GM18858 (cell line): ENCODE data around the gene DPEP3.
"Not testable (repeated sequence)": the region's sequence is repeated elsewhere in the genome, so short reads cannot be mapped to it uniquely, and the experiment has no call there.

Experiments
- ATAC-seq: cut with Tn5 transposase; IDR thresholded peaks from one replicate; pipeline ENCODE4 v1.9.1; 2021; ENCODE audit not compliant: unreplicated experiment

DPEP3 gene, protein sequence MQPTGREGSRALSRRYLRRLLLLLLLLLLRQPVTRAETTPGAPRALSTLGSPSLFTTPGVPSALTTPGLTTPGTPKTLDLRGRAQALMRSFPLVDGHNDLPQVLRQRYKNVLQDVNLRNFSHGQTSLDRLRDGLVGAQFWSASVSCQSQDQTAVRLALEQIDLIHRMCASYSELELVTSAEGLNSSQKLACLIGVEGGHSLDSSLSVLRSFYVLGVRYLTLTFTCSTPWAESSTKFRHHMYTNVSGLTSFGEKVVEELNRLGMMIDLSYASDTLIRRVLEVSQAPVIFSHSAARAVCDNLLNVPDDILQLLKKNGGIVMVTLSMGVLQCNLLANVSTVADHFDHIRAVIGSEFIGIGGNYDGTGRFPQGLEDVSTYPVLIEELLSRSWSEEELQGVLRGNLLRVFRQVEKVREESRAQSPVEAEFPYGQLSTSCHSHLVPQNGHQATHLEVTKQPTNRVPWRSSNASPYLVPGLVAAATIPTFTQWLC

DNA sequence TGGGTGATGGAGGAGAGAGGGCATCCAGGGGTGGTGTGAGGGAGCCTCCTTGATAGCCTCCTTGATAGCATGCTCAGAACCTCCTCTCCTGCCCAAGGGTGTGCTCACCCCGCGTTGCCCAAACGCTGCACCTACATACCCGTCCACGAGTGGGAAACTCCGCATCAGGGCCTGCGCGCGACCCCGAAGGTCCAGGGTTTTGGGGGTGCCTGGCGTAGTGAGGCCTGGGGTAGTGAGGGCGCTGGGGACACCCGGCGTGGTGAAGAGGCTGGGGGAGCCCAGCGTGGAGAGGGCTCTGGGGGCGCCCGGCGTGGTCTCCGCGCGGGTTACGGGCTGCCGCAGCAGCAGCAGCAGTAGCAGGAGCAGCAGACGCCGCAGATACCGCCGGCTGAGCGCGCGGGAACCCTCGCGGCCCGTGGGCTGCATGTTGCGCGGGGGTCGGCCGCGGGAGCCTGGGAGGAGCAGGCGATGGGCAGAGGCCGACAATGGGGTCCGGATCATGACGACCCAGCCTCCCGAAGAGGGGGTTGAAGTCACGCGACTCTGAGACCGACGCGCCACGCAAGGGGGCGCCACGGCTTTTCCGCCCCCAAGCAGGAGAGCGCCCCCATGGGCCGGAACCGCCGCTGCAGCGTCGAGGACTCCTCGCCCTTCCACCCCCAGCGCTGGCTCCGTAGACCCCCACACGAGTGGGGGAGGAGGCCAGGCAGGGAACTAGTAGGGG, at the start of gene DPEP3:
DPEP3 (minus strand) TSS at position 545 of the 724 bp plus-strand sequence; CDS start at position 426, 119 bp downstream.
- ATAC-seq: no peak

- ATAC-seq: no peak
Observed at GRCh38 chr16:68028996-68029395, 48.7 kb upstream of the DPEP3 start.

- peak; percentile 41 for ATAC-seq
Observed at GRCh38 chr16:68022728-68023537, 42.6 kb upstream of the DPEP3 start, which contains the start of the genes DDX28 and DUS2. DDX28 (minus strand) TSS chr16:68023232; CDS start chr16:68023202, 30 bp downstream. DUS2 (plus strand) TSS chr16:68023284; CDS start chr16:68038024, 14,740 bp downstream.

DNA sequence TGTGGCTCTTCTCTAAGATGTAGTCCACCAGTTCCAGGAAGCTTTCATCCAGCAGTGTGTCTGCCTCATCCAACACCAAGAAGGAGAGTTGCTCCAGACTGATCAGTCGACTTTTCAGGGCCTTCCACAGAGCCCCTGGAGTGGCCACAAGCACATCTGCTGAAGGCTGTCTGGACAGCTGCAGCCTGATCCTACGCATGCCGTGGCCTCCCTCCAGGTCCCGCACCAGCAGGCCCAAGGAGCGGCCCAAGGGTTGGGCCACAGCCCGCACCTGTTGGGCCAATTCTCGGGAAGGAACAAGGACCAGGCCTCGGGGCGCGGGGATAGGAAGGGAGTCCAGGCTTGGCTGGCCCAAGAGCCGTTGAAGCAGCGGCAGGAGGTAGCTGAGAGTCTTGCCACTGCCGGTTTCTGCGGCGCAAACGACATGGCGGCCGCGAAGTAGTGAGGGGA, 42.0 kb upstream of the DPEP3 start:
- no peak for ATAC-seq

- no peak for ATAC-seq
Observed at GRCh38 chr16:68021490-68021889, 41.2 kb upstream of the DPEP3 start.

DNA sequence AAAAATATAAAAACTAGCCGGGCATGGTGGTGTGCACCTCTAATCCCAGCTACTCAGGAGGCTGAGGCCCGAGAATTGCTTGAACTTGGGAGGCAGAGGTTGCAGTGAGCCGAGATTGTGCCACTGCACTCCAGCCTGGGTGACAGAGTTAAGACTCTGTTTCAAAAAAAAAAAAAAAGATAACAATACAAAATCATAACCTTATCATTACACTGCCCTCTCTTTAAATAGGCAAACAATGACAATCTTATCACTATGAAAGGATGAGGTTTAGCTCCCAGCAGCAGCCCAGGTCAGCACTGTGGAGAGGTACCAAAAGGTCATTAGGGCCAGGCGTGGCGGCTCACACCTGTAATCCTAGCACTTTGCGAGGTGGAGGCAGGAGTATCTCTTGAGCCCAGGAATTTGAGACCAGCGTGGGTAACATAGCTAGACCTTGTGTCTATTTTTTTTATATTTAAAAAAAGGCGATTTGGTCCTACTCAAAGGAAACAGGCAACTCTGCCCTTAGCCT, 38.9 kb upstream of the DPEP3 start:
- ATAC-seq: no peak

DNA sequence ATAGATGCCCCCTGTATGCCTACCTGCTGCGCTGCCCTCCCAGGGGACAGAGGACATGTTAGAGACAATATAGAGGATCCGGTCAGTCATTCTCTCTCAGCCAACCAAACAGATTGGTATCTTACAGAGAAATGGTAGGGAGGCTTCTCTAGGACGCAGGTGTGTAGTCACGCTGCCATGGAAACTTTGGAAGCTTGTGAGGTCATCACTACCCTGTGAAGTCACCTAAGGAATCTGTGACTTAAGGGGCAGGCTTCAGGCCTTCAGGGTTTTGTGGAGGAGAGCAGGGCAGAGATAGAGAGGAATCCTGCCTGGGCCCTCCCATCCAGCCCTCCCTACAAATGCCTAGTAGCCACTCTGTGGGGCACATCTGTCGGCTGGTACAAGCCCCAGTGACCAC, 35.4 kb upstream of the DPEP3 start, which contains the start of gene DPEP2NB:
DPEP2NB (minus strand) TSS at position 231 of the 400 bp plus-strand sequence; CDS start at position 90, 141 bp downstream.
- no peak for ATAC-seq

- no peak for ATAC-seq
Observed at GRCh38 chr16:68013440-68013839, 33.1 kb upstream of the DPEP3 start.

DNA sequence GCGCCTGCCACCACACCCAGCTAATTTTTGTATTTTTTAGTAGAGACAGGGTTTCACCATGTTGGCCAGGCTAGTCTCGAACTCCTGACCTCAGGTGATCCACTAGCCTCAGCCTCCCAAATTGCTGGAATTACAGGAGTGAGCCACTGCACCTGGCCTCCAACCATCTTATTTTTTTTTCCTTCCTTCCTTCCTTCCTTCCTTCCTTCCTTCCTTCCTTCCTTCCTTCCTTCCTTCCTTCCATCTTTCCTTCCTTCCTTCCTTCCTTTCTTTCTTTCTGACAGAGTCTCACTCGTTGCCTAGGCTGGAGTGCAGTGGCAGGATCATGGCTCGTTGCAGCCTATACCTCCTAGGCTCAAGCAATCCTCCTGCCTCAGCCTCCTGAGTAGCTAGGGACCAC, 29.6 kb upstream of the DPEP3 start:
- not testable (repeated sequence) for ATAC-seq

- no peak for ATAC-seq
Observed at GRCh38 chr16:68009157-68009735, 28.9 kb upstream of the DPEP3 start.

- ATAC-seq: no peak
Observed at GRCh38 chr16:68005786-68006286, 25.5 kb upstream of the DPEP3 start.

DNA sequence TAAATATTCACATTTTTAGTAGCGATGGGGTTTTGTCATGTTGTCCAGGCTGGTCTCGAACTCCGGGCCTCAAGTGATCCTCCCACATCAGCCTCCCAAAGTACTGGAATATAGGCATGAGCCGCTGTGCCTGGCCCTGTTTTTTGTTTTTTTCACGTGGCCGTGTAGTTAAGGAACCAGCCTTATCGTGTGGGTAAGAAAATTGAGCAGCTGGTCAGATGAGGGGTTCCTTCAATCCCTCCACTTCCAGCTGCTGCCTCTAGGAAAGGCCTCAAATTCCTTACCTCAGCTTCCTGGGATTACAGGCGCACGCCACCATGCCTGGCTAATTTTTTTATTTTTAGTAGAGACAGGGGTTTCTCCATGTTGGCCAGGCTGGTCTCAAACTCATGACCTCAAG, 24.9 kb upstream of the DPEP3 start:
- ATAC-seq: no peak

GRCh38 chr16:68003031-68003430, 22.7 kb upstream of the DPEP3 start:
- no peak for ATAC-seq

DNA sequence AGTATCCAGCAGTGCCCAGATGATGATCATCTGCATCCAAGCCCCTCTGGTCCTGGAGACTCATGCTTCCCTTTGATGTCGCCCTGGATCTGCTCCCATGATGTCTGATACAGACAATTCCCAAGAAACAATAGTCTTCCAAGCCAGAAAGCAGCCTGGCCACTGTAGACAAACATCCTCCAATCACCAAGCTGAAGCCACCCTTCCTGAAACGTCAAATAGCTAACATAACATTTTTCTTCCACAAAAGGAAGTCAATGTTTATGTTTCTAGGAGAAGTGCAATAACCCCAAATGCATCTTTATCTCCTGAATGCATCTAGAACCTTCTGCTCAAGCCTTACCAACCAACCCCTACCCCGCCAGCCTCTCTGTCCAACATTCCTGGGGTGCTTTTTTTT, 20.2 kb upstream of the DPEP3 start:
- ATAC-seq: no peak

GRCh38 chr16:67999985-68000384, 19.7 kb upstream of the DPEP3 start:
- no peak for ATAC-seq

DNA sequence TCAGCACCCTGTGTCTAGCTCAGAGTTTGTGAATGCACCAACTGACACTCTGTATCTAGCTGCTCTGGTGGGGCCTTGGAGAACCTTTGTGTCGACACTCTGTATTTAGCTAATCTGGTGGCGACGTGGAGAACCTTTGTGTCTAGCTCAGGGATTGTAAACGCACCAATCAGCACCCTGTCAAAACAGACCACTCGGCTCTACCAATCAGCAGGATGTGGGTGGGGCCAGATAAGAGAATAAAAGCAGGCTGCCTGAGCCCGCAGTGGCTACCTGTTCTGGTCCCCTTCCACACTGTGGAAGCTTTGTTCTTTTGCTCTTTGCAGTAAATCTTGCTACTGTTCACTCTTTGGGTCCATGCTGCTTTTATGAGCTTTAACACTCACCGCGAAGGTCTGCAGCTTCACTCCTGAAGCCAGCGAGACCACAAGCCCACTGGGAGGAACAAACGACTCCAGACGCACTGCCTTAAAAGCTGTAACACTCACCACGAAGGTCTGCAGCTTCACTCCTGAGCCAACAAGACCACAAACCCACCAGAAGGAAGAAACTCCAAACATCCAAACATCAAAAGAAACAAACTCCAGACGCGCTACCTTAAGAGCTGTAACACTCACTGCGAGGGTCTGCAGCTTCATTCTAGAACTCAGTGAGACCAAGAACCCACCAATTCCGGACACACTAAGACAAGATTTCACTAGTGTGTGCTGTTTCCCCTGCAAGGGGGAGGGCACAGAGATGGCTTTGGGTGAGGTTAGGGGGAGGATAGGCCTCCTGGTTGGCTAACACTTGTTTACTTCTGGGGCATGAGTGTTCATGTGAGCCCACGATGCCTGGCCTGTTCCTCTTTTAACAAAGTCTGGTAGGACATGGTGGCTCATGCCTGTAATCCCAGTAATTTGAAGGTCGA, 18.7 kb upstream of the DPEP3 start, which contains the start of gene DPEP2:
DPEP2 (minus strand) TSS at position 706 of the 910 bp plus-strand sequence. CDS start 6,272 bp downstream, outside the sequence.
- not testable (repeated sequence) for ATAC-seq

GRCh38 chr16:67998231-67998778, 18.0 kb upstream of the DPEP3 start:
- not testable (repeated sequence) for ATAC-seq

GRCh38 chr16:67996666-67997065, 16.4 kb upstream of the DPEP3 start:
- no peak for ATAC-seq
